ENCODE results near the gene DNAH11. TPM values are rescaled to one million over a fixed set of nuclear protein-coding genes. Genes with fewer than 3 reads are reported as not detected.
"Not testable (repeated sequence)": the region's sequence is repeated elsewhere in the genome, so short reads cannot be mapped to it uniquely, and the experiment has no call there.

The DNAH11 gene
- total RNA-seq, 1 donor from 2014 or later = 1.7 TPM

DNA sequence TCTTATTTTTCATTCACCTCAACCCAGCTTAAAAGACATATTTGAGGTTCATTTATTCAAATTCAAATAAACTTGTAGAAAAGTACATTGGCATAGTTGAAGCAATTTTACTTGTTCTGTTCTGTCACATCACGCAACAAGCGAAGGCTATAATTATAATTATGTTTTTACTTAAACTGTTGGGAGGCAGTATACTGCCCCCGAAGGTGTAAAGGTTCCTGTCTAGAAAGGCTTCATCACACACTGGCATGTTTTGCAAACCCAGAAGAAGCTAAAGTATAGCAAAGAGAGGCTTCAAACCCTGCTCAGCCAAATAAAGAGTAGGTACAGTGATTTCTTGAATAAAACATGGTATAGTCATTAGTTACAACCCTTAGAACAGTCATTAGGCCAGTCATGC lies 340.2 kb downstream of the DNAH11 start:
- Histone ChIP-seq H3K36me3 (no peaks in the 10 kb centered on the region), H3K9me3 (no peaks in the 10 kb centered on the region), H3K27ac (no peak overlapping the region), H3K4me3 (no peak overlapping the region), H3K27me3 (no peaks in the 10 kb centered on the region), H3K4me1 (no peaks in the 10 kb centered on the region)
- intact Hi-C loops (cut with DNase I) = no loop called here
- TF ChIP-seq, protein P1, sequence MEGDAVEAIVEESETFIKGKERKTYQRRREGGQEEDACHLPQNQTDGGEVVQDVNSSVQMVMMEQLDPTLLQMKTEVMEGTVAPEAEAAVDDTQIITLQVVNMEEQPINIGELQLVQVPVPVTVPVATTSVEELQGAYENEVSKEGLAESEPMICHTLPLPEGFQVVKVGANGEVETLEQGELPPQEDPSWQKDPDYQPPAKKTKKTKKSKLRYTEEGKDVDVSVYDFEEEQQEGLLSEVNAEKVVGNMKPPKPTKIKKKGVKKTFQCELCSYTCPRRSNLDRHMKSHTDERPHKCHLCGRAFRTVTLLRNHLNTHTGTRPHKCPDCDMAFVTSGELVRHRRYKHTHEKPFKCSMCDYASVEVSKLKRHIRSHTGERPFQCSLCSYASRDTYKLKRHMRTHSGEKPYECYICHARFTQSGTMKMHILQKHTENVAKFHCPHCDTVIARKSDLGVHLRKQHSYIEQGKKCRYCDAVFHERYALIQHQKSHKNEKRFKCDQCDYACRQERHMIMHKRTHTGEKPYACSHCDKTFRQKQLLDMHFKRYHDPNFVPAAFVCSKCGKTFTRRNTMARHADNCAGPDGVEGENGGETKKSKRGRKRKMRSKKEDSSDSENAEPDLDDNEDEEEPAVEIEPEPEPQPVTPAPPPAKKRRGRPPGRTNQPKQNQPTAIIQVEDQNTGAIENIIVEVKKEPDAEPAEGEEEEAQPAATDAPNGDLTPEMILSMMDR (IDR thresholded peaks at IDR 0.05) = no peak
- no peak for TF ChIP-seq POLR2AphosphoS5 (IDR thresholded peaks at IDR 0.05; ENCODE audit: insufficient read depth in 1 of 2, low read depth in 1 of 2)
- TF ChIP-seq POLR2A (IDR thresholded peaks at IDR 0.05) = no peak
- no peak for DNase-seq (ENCODE audit: extremely low spot score in 2 of 2)

DNA sequence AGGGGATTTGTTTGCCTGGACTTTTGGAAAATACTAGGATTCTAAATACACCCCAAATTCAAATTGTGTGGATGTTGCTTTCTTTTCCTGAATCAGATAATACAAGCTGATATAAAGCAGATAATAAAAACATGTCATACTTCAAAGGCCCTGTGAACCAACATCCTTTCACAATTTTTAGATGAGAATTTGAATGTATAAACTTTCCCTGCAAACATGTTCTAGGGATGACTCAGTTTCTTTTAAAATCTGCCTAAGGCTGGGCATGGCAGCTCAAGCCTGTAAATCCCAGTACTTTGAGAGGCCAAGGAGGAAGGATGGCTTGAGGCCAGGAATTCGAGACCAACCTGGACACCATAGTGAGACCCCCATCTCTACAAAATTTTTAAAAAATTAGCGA lies 340.7 kb downstream of the DNAH11 start:
- H3K27ac ChIP-seq; H3K4me3 ChIP-seq; DNase-seq (ENCODE audit: extremely low spot score in 2 of 2); H3K9me3 ChIP-seq; H3K27me3 ChIP-seq; intact Hi-C loops (cut with DNase I); H3K36me3 ChIP-seq; H3K4me1 ChIP-seq: not testable (repeated sequence)

DNA sequence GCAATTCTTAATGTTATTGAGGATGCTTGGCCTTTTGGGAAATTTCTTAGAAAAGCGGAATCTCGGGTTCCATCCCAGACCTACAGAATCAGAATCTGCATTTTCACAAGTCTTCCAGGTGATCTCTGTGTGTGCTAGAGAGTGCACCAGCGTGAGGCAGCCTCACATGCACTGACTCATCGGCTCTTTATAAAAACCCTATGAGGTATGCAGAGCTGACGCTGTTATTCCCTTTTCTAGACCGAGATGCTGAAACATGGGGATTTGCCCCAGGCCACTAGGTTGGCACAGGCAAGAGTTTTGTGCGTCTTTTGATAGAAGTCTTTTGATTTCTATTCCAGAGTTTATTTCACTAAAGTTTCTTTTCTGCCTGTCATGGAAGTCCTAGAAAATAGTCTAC lies 341.7 kb downstream of the DNAH11 start:
- Histone ChIP-seq H3K27me3 (no peaks in the 10 kb centered on the region), H3K9me3 (no peaks in the 10 kb centered on the region), H3K36me3 (no peaks in the 10 kb centered on the region), H3K4me1 (no peaks in the 10 kb centered on the region), H3K4me3 (no peak overlapping the region), H3K27ac (no peak overlapping the region)
- no peak for TF ChIP-seq POLR2A (IDR thresholded peaks at IDR 0.05)
- TF ChIP-seq POLR2AphosphoS5 (IDR thresholded peaks at IDR 0.05; ENCODE audit: insufficient read depth in 1 of 2, low read depth in 1 of 2) = no peak
- TF ChIP-seq, protein P1 (IDR thresholded peaks at IDR 0.05) = no peak
- intact Hi-C loops (cut with DNase I) = no loop called here
- DNase-seq (ENCODE audit: extremely low spot score in 2 of 2) = no peak

DNA sequence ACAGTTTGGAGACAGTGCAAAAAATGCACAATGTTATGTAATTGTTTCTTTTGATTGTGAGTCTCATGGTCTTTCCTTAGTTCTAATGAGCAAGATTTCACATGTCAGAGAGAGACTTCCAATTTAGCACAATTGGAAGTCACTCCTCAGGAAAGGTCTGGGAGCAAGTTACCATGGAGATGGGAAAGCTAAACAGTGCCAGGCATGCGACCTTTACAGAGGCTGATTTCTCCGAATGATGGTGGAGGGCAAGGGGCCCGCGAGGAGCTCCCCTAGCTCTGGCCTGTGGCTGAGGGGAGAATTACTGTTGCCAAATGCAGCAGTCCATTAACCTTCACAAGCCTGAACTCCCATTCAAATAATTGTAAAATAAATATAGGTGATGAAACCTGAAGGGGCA lies 343.6 kb downstream of the DNAH11 start:
- H3K36me3 ChIP-seq = no peaks in the 10 kb centered on the region
- no peaks in the 10 kb centered on the region for H3K4me1 ChIP-seq
- DNase-seq (ENCODE audit: extremely low spot score in 2 of 2) = no peak
- no peaks in the 10 kb centered on the region for H3K9me3 ChIP-seq
- no peak for TF ChIP-seq POLR2A (IDR thresholded peaks at IDR 0.05)
- TF ChIP-seq POLR2AphosphoS5 (IDR thresholded peaks at IDR 0.05; ENCODE audit: insufficient read depth in 1 of 2, low read depth in 1 of 2) = no peak
- TF ChIP-seq, protein P1 (IDR thresholded peaks at IDR 0.05) = no peak
- intact Hi-C loops (cut with DNase I) = no loop called here
- no peak overlapping the region for H3K27ac ChIP-seq
- H3K27me3 ChIP-seq = no peaks in the 10 kb centered on the region
- H3K4me3 ChIP-seq = no peak overlapping the region

DNA sequence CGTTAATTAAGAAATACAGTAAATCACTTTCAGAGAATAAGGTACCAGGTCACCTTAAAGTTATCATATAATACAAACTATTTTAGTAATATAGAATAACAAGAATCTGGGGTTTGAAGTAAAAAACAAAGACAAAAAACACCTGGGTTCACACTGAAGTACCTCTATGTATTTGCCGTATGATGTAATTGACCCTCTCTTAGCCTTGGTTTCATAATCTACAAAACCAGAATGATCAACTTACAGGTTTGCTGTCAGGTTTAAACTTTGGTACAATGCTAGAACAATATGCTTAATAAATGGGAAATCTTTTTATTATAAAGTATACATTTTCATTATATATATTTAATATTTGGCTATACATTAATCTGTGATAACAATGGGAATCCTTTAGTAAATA lies 344.5 kb downstream of the DNAH11 start:
- Histone ChIP-seq H3K9me3 (no peaks in the 10 kb centered on the region), H3K4me1 (no peaks in the 10 kb centered on the region), H3K4me3 (no peak overlapping the region), H3K36me3 (no peaks in the 10 kb centered on the region), H3K27ac (no peak overlapping the region), H3K27me3 (no peaks in the 10 kb centered on the region)
- intact Hi-C loops (cut with DNase I) = no loop called here
- no peak for DNase-seq (ENCODE audit: extremely low spot score in 2 of 2)
- TF ChIP-seq, protein P1 (IDR thresholded peaks at IDR 0.05) = no peak
- TF ChIP-seq POLR2A (IDR thresholded peaks at IDR 0.05) = no peak
- TF ChIP-seq POLR2AphosphoS5 (IDR thresholded peaks at IDR 0.05; ENCODE audit: insufficient read depth in 1 of 2, low read depth in 1 of 2) = no peak

DNA sequence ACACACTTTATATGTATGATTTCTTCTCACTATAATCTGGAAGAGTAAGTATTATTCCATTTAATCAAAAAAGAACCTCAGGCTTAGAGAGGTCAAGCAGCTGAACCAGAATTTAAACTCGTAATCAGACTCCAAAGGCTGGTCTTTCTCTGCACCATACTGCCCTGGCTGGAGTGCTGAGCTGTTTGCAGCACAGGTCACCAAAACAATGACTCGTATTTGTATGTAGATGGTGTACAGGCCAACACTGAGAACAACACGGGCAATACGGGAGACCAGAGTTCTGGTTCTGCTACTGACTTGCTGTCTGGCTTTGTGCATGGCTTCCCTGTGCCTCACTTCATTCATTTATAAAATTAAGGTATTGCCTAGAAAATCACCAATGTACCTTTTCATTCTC lies 344.9 kb downstream of the DNAH11 start:
- H3K4me1 ChIP-seq = no peaks in the 10 kb centered on the region
- H3K4me3 ChIP-seq = no peak overlapping the region
- intact Hi-C loops (cut with DNase I) = no loop called here
- no peaks in the 10 kb centered on the region for H3K9me3 ChIP-seq
- H3K27ac ChIP-seq = no peak overlapping the region
- TF ChIP-seq POLR2AphosphoS5 (IDR thresholded peaks at IDR 0.05; ENCODE audit: insufficient read depth in 1 of 2, low read depth in 1 of 2) (no peak), POLR2A (IDR thresholded peaks at IDR 0.05) (no peak)
- TF ChIP-seq, protein P1 (IDR thresholded peaks at IDR 0.05) = no peak
- DNase-seq (ENCODE audit: extremely low spot score in 2 of 2) = no peak
- H3K36me3 ChIP-seq = no peaks in the 10 kb centered on the region
- no peaks in the 10 kb centered on the region for H3K27me3 ChIP-seq

Data from vagina (tissue), 2 donors.